ENCODE measurements around the gene MON1A. TPM values are rescaled to one million over a fixed set of nuclear protein-coding genes. Genes with fewer than 3 reads are reported as not detected.
A peak's percentile ranks its signal among the peaks of the same experiment; 100 is the strongest.

The MON1A gene
- total and polyA plus RNA-seq, 7 experiments from 2014 or later, result 4.6 to 24.5 (median 10.6) TPM

DNA sequence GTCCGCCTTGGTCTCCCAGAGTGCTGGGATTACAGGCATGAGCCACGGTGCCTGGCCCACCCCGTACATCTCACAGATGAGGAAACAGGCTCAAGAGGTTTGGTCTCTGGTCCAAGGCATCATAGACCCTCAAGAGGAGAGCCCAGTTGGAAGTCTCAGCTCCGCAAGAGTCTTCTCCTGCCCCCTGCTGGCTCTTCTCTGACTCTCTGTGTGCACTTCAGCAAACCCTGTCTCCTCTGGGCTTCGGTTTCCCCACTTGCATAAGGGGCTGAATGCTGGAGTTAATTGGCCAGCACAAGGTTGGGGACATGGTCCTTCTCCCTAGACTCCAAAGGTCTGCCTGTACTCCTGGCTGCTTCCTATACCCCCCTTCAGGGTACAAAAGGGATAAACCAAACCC lies 29.8 kb downstream of the MON1A start:
- Histone ChIP-seq H3K36me3 (ENCODE audit: control insufficient read depth in 2 of 3, insufficient read depth in 3 of 3, low read length in 3 of 3) (no peaks in the 10 kb centered on the region), H3K27ac (ENCODE audit: low read depth, low read length) (no peak overlapping the region), H3K9me3 (ENCODE audit: control insufficient read depth in 2 of 3, low read length in 3 of 3) (no peaks in the 10 kb centered on the region), H3K4me1 (ENCODE audit: control insufficient read depth in 2 of 2, insufficient read depth in 2 of 2, low read length in 2 of 2) (peaks cover 4 to 11% of the 10 kb centered on the region in 2 donors), H3K4me3 (ENCODE audit: low read length) (no peak overlapping the region), H3K27me3 (ENCODE audit: control insufficient read depth in 2 of 2, insufficient read depth in 2 of 2, low read length in 2 of 2) (no peaks in the 10 kb centered on the region)
- ATAC-seq (no peak), DNase-seq (no peak)
- Mint-ChIP-seq H3K27me3 (no peaks in the 10 kb centered on the region), H3K36me3 (peaks cover 0 to 2% (median 0%) of the 10 kb centered on the region in 5 donors), H3K4me1 (peaks cover 5 to 18% (median 8%) of the 10 kb centered on the region in 7 donors), H3K9me3 (no peaks in the 10 kb centered on the region), H3K4me3 (no peak overlapping the region), H3K27ac (no peak overlapping the region)
- intact Hi-C loops (cut with micrococcal nuclease), result no loop called here
- ChIA-PET POLR2A (no interaction called here), CTCF (interaction anchor here (0.9 kb wide), 1 partner anchor 21 kb away, joined by 3 read pairs; no protein-coding TSS in a partner anchor)

DNA sequence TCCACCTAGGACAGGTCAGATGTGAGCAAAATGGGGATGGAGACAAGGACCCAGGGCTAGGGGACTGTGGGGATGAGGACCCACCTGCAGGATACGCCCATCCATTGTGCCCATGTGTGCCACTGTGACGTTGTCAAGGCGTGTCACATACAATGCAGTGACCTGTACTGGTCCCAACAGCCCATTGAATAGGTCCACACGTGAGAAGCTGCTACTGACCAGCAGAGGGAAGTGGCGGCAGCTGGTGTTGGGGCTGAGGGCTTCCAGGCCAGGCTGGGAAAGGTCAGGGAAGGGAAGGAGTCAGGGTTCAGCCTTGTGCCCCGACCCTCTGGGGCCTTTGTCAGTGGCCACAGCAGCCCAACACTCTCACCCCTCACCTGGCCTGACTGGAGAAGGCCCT lies 30.6 kb downstream of the MON1A start:
- H3K36me3 Mint-ChIP-seq, result peaks cover 0 to 1% (median 0%) of the 10 kb centered on the region in 5 donors
- ChIA-PET CTCF (interaction anchor here (0.9 kb wide), 1 partner anchor 21 kb away, joined by 3 read pairs; no protein-coding TSS in a partner anchor), POLR2A (no interaction called here)
- DNase-seq (no peak), ATAC-seq (no peak)
- Histone ChIP-seq H3K27ac (ENCODE audit: low read depth, low read length) (no peak overlapping the region), H3K27me3 (ENCODE audit: control insufficient read depth in 2 of 2, insufficient read depth in 2 of 2, low read length in 2 of 2) (no peaks in the 10 kb centered on the region), H3K4me3 (ENCODE audit: low read length) (no peak overlapping the region), H3K9me3 (ENCODE audit: control insufficient read depth in 2 of 3, low read length in 3 of 3) (no peaks in the 10 kb centered on the region), H3K4me1 (ENCODE audit: control insufficient read depth in 2 of 2, insufficient read depth in 2 of 2, low read length in 2 of 2) (peaks cover 0 to 7% of the 10 kb centered on the region in 2 donors), H3K36me3 (ENCODE audit: control insufficient read depth in 2 of 3, insufficient read depth in 3 of 3, low read length in 3 of 3) (no peaks in the 10 kb centered on the region)
- no peaks in the 10 kb centered on the region for H3K9me3 Mint-ChIP-seq
- H3K4me3 Mint-ChIP-seq, result no peak overlapping the region
- H3K27me3 Mint-ChIP-seq, result no peaks in the 10 kb centered on the region
- intact Hi-C loops (cut with micrococcal nuclease), result no loop called here
- H3K27ac Mint-ChIP-seq, result no peak overlapping the region
- H3K4me1 Mint-ChIP-seq, result peaks cover 2 to 11% (median 3%) of the 10 kb centered on the region in 7 donors

DNA sequence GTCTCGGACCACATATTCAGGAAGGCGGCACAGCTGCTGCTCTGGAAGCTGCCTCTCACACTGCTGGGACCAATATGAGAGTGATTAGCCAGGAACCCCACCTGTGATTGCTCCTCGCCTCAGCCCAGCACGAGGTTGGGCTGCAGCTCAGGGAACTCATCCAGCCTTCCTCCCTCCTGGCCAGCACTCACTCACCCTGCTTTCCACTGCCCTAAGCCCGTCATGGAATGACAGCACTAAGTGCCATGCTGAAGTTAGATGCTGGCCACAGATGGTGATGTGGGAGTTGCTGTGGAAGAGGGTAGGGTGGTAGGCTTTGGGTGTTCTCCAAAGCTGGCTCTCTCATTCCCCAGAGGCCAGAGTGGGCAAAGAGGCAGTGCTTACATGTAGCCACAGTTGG lies 33.3 kb downstream of the MON1A start:
- H3K9me3 Mint-ChIP-seq, result no peaks in the 10 kb centered on the region
- no peak overlapping the region for H3K4me3 ChIP-seq (ENCODE audit: low read length)
- H3K27ac ChIP-seq (ENCODE audit: low read depth, low read length), result no peak overlapping the region
- no peak overlapping the region for H3K4me3 Mint-ChIP-seq
- H3K27me3 Mint-ChIP-seq, result no peaks in the 10 kb centered on the region
- POLR2A ChIA-PET, result no interaction called here
- H3K4me1 ChIP-seq (ENCODE audit: control insufficient read depth in 2 of 2, insufficient read depth in 2 of 2, low read length in 2 of 2), result no peaks in the 10 kb centered on the region
- DNase-seq, result no peak
- peaks cover 0 to 4% (median 0%) of the 10 kb centered on the region in 7 donors for H3K4me1 Mint-ChIP-seq
- no peaks in the 10 kb centered on the region for H3K36me3 ChIP-seq (ENCODE audit: control insufficient read depth in 2 of 3, insufficient read depth in 3 of 3, low read length in 3 of 3)
- no peaks in the 10 kb centered on the region for H3K27me3 ChIP-seq (ENCODE audit: control insufficient read depth in 2 of 2, insufficient read depth in 2 of 2, low read length in 2 of 2)
- intact Hi-C loops (cut with micrococcal nuclease), result no loop called here
- no peak for ATAC-seq
- no peak overlapping the region for H3K27ac Mint-ChIP-seq
- no peaks in the 10 kb centered on the region for H3K9me3 ChIP-seq (ENCODE audit: control insufficient read depth in 2 of 3, low read length in 3 of 3)
- CTCF ChIA-PET, result no interaction called here
- H3K36me3 Mint-ChIP-seq, result no peaks in the 10 kb centered on the region

DNA sequence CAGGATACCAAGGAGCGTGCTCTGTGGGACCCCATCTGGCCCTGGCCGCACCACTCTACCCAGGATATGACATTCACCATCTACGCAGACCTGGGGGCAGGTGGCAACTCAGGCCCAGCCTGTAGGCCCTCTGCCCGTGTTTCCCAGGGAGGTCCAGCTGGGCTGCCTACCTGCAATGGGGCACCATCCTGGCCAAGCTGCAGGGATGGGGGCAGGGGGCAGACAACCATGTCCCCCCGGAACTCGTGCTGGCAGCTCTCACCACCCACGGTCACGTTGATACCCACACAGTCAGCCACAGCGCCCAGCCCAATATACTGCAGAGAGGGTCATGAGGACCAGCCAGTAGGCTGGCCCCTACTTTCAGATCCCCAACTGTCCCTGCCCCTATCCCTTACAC lies 33.8 kb downstream of the MON1A start:
- Histone ChIP-seq H3K4me3 (ENCODE audit: low read length) (no peak overlapping the region), H3K27ac (ENCODE audit: low read depth, low read length) (no peak overlapping the region), H3K9me3 (ENCODE audit: control insufficient read depth in 2 of 3, low read length in 3 of 3) (no peaks in the 10 kb centered on the region), H3K27me3 (ENCODE audit: control insufficient read depth in 2 of 2, insufficient read depth in 2 of 2, low read length in 2 of 2) (no peaks in the 10 kb centered on the region), H3K4me1 (ENCODE audit: control insufficient read depth in 2 of 2, insufficient read depth in 2 of 2, low read length in 2 of 2) (no peaks in the 10 kb centered on the region), H3K36me3 (ENCODE audit: control insufficient read depth in 2 of 3, insufficient read depth in 3 of 3, low read length in 3 of 3) (no peaks in the 10 kb centered on the region)
- no peak overlapping the region for H3K4me3 Mint-ChIP-seq
- CTCF ChIA-PET, result no interaction called here
- no peaks in the 10 kb centered on the region for H3K4me1 Mint-ChIP-seq
- ATAC-seq, result no peak
- no peaks in the 10 kb centered on the region for H3K27me3 Mint-ChIP-seq
- POLR2A ChIA-PET, result no interaction called here
- DNase-seq, result no peak
- no peak overlapping the region for H3K27ac Mint-ChIP-seq
- intact Hi-C loops (cut with micrococcal nuclease), result no loop called here
- H3K36me3 Mint-ChIP-seq, result no peaks in the 10 kb centered on the region
- H3K9me3 Mint-ChIP-seq, result no peaks in the 10 kb centered on the region

DNA sequence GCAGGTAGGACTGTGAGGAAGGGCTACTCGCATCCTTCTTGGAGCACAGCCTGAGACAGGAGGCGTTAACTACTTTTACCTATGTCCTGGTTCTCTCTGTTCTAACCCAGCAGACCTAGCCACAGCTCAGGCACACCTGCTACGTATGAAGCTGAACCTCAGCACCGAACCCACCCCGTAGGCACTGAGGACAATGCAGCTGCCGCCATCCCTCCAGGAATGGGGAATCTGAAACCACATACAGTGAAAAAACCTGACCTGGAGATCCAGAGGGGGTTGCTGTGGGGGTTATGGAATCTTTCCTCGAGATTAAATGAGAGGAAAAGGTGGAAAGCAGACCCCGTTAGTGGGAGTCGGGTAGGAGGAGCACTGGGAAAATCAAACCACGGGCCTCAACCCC lies 40.3 kb downstream of the MON1A start:
- ChIA-PET CTCF (no interaction called here), POLR2A (no interaction called here)
- H3K9me3 ChIP-seq (ENCODE audit: control insufficient read depth in 2 of 3, low read length in 3 of 3), result no peaks in the 10 kb centered on the region
- Mint-ChIP-seq H3K9me3 (no peaks in the 10 kb centered on the region), H3K36me3 (no peaks in the 10 kb centered on the region), H3K27ac (no peak overlapping the region), H3K4me1 (no peaks in the 10 kb centered on the region), H3K4me3 (no peak overlapping the region), H3K27me3 (no peaks in the 10 kb centered on the region)
- no peaks in the 10 kb centered on the region for H3K4me1 ChIP-seq (ENCODE audit: control insufficient read depth in 2 of 2, insufficient read depth in 2 of 2, low read length in 2 of 2)
- DNase-seq (no peak), ATAC-seq (no peak)
- no peak overlapping the region for H3K4me3 ChIP-seq (ENCODE audit: low read length)
- no peaks in the 10 kb centered on the region for H3K27me3 ChIP-seq (ENCODE audit: control insufficient read depth in 2 of 2, insufficient read depth in 2 of 2, low read length in 2 of 2)
- intact Hi-C loops (cut with micrococcal nuclease), result no loop called here
- no peak overlapping the region for H3K27ac ChIP-seq (ENCODE audit: low read depth, low read length)
- H3K36me3 ChIP-seq (ENCODE audit: control insufficient read depth in 2 of 3, insufficient read depth in 3 of 3, low read length in 3 of 3), result no peaks in the 10 kb centered on the region

DNA sequence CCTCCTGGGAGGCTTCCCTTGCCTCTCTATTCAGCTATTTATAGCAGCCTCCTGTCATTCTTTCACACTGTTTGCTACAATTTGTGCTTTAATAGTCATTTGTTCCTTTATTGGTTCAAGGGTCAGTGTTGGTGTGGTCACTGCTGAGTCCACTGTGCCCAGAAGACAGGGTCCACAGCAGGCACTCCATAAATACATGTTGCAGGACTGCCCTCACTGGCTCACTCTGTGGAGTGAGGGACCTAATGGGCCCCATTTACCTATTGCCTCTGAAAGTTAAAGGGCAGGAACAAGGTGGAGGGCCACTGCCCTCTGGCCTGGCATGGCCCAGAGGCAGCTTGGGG lies 42.7 kb downstream of the MON1A start:
- Mint-ChIP-seq H3K9me3 (no peaks in the 10 kb centered on the region), H3K36me3 (no peaks in the 10 kb centered on the region), H3K27me3 (peaks cover 0 to under 1% (median 0%) of the 10 kb centered on the region in 5 donors), H3K4me1 (peaks cover 0 to under 1% (median 0%) of the 10 kb centered on the region in 7 donors), H3K4me3 (no peak overlapping the region), H3K27ac (peak overlapping the region in 1 of 9 donors; percentile 57)
- H3K27ac ChIP-seq (ENCODE audit: low read depth, low read length), result no peak overlapping the region
- H3K36me3 ChIP-seq (ENCODE audit: control insufficient read depth in 2 of 3, insufficient read depth in 3 of 3, low read length in 3 of 3), result no peaks in the 10 kb centered on the region
- no peaks in the 10 kb centered on the region for H3K9me3 ChIP-seq (ENCODE audit: control insufficient read depth in 2 of 3, low read length in 3 of 3)
- H3K4me1 ChIP-seq (ENCODE audit: control insufficient read depth in 2 of 2, insufficient read depth in 2 of 2, low read length in 2 of 2), result no peaks in the 10 kb centered on the region
- no peak overlapping the region for H3K4me3 ChIP-seq (ENCODE audit: low read length)
- intact Hi-C loops (cut with micrococcal nuclease), result no loop called here
- POLR2A ChIA-PET, result no interaction called here
- CTCF ChIA-PET, result no interaction called here
- no peaks in the 10 kb centered on the region for H3K27me3 ChIP-seq (ENCODE audit: control insufficient read depth in 2 of 2, insufficient read depth in 2 of 2, low read length in 2 of 2)
- no peak for ATAC-seq
- no peak for DNase-seq

DNA sequence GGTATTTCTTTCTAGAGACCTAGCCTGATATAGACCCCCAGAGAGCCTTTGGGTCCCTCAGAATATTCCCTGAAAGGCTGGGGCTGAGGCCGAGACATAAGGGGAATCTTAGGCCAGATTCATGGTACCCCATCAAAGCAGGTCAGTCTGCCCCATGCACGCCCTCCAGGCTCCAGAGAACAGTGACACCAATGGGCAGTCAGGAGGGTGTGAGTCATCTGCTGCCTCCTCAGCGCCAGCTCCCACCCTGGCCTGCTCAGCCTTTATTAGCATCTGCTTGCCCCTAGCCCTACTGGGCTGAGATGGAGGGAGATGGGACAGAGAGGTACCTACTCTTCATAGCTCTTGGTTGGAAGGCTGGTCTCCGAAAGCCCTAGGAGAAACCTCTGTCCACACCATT lies 45.6 kb downstream of the MON1A start:
- H3K36me3 ChIP-seq (ENCODE audit: control insufficient read depth in 2 of 3, insufficient read depth in 3 of 3, low read length in 3 of 3), result no peaks in the 10 kb centered on the region
- H3K9me3 ChIP-seq (ENCODE audit: control insufficient read depth in 2 of 3, low read length in 3 of 3), result no peaks in the 10 kb centered on the region
- no peak overlapping the region for H3K27ac Mint-ChIP-seq
- no peak for ATAC-seq
- ChIA-PET CTCF (interaction anchor here (0.7 to 1.0 kb wide), 2 partner anchors 23 to 45 kb away, joined by 3 to 4 read pairs; no protein-coding TSS in a partner anchor), POLR2A (no interaction called here)
- intact Hi-C loops (cut with micrococcal nuclease), result no loop called here
- no peaks in the 10 kb centered on the region for H3K9me3 Mint-ChIP-seq
- no peaks in the 10 kb centered on the region for H3K4me1 ChIP-seq (ENCODE audit: control insufficient read depth in 2 of 2, insufficient read depth in 2 of 2, low read length in 2 of 2)
- H3K36me3 Mint-ChIP-seq, result no peaks in the 10 kb centered on the region
- H3K4me1 Mint-ChIP-seq, result peaks cover 0 to 2% (median 0%) of the 10 kb centered on the region in 7 donors
- no peak overlapping the region for H3K27ac ChIP-seq (ENCODE audit: low read depth, low read length)
- no peaks in the 10 kb centered on the region for H3K27me3 ChIP-seq (ENCODE audit: control insufficient read depth in 2 of 2, insufficient read depth in 2 of 2, low read length in 2 of 2)
- DNase-seq, result no peak
- no peak overlapping the region for H3K4me3 Mint-ChIP-seq
- H3K27me3 Mint-ChIP-seq, result peaks cover 0 to 7% (median 0%) of the 10 kb centered on the region in 5 donors
- H3K4me3 ChIP-seq (ENCODE audit: low read length), result no peak overlapping the region

Measured in naive thymus-derived CD4-positive, alpha-beta T cell (primary cell).